T-helper 1 cell treated with Interleukin-12 subunit alpha and Interleukin-12 subunit beta and Interleukin-4 antibody, amounts not matched to agents 30 ng/mL and 1 ng/mL, for 36 hours (primary cell): ENCODE data around the gene NUAK1. TPM values are rescaled to one million over a fixed set of nuclear protein-coding genes. Genes with fewer than 3 reads are reported as not detected.

Experiments
- total RNA-seq: library from RNA; stranded (reverse); gene quantifications from 2 replicates; pipeline ENCODE4 v1.2.3, GENCODE V29; 2022

NUAK1 gene
- total RNA-seq, 1 donor from 2014 or later, result 0.02 TPM

Other genes starting within 250 kb of the NUAK1 start
- gene CKAP4, start 109.1 kb upstream of the NUAK1 start, total RNA-seq, result 3.8 and 4.0 TPM in 2 replicates
- gene TCP11L2, start 163.8 kb upstream of the NUAK1 start, total RNA-seq, result 19.8 TPM in 2 replicates
- 7.1 and 7.9 TPM in 2 replicates for gene POLR3B, start 218.8 kb upstream of the NUAK1 start, total RNA-seq